WTC11 (cell line): ENCODE measurements around the gene HTR7. TPM values are rescaled to one million over a fixed set of nuclear protein-coding genes. Genes with fewer than 3 reads are reported as not detected.

Experiments
- ATAC-seq: fragments of 200-7000 bp; cut with Tn5 transposase; 2 replicates; pipeline ENCODE4 v1.10.0; 2021; ENCODE audit warnings: mild to moderate bottlenecking, moderate library complexity
- CTCF ChIA-PET: fragments of 300-600 bp; sonication (Branson Sonifier 250); formaldehyde crosslinking; loops from one replicate; lab custom pipeline; 2021; ENCODE audit warnings: antibody characterized with exemption; lab: Charles Lee
- POLR2A ChIA-PET: fragments of 350-600 bp; sonication (Branson Sonifier 250); formaldehyde crosslinking; loops from one replicate; lab custom pipeline; 2021; ENCODE audit warnings: antibody characterized with exemption; lab: Charles Lee
- DNase-seq: peaks from one replicate; pipeline ENCODE4 v3.0.0; 2021; ENCODE audit warnings: low spot score
- H3K27ac Mint-ChIP-seq: 2 replicates; pipeline ENCODE4 v1.8.0; 2021; ENCODE audit warnings: mixed read lengths
- H3K27me3 Mint-ChIP-seq: 2 replicates; pipeline ENCODE4 v1.8.0; 2021; ENCODE audit warnings: low read depth, mild to moderate bottlenecking, moderate library complexity, mixed read lengths
- H3K36me3 Mint-ChIP-seq: 2 replicates; pipeline ENCODE4 v1.8.0; 2021; ENCODE audit warnings: mixed read lengths
- H3K4me1 Mint-ChIP-seq: 2 replicates; pipeline ENCODE4 v1.8.0; 2022; ENCODE audit warnings: mixed read lengths
- H3K4me3 Mint-ChIP-seq: 2 replicates; pipeline ENCODE4 v1.8.0; 2021; ENCODE audit warnings: mild to moderate bottlenecking, moderate library complexity, mixed read lengths
- H3K9me3 Mint-ChIP-seq: 2 replicates; pipeline ENCODE4 v1.8.0; 2021; ENCODE audit warnings: mixed read lengths
- ATF1 ChIP-seq: sonication (generic); formaldehyde crosslinking; IDR thresholded peaks from 2 replicates; pipeline ENCODE4 v1.8.1; 2023; ENCODE audit warnings: mild to moderate bottlenecking, moderate library complexity, missing genetic modification reagents
- ATF3 ChIP-seq: sonication (generic); formaldehyde crosslinking; conservative IDR thresholded peaks from 2 replicates; pipeline ENCODE4 v1.8.1; 2022; ENCODE audit warnings: mild to moderate bottlenecking, missing genetic modification reagents
- CBFB ChIP-seq: sonication (generic); formaldehyde crosslinking; IDR thresholded peaks from 2 replicates; pipeline ENCODE4 v1.8.1; 2022; ENCODE audit warnings: mild to moderate bottlenecking, low read depth, missing genetic modification reagents
- CREM ChIP-seq: sonication (generic); formaldehyde crosslinking; IDR thresholded peaks from 2 replicates; pipeline ENCODE4 v1.8.1; 2022; ENCODE audit warnings: mild to moderate bottlenecking, missing genetic modification reagents, moderate library complexity
- ETV6 ChIP-seq: sonication (generic); formaldehyde crosslinking; IDR thresholded peaks from 2 replicates; pipeline ENCODE4 v1.8.1; 2022; ENCODE audit warnings: mild to moderate bottlenecking, missing genetic modification reagents
- GTF2I ChIP-seq: fragments of 250-450 bp; sonication (Bioruptor Pico); conservative IDR thresholded peaks from 2 replicates; pipeline ENCODE4 v1.4.0; 2021; ENCODE audit warnings: mild to moderate bottlenecking
- MYBL2 ChIP-seq: sonication (generic); formaldehyde crosslinking; IDR thresholded peaks from 2 replicates; pipeline ENCODE4 v1.8.1; 2023; ENCODE audit warnings: mild to moderate bottlenecking, moderate library complexity, missing genetic modification reagents
- NFE2L1 ChIP-seq: sonication (generic); formaldehyde crosslinking; IDR thresholded peaks from 2 replicates; pipeline ENCODE4 v1.8.1; 2023; ENCODE audit warnings: missing genetic modification reagents
- NR2C2 ChIP-seq: sonication (generic); formaldehyde crosslinking; IDR thresholded peaks from 2 replicates; pipeline ENCODE4 v1.8.0; 2022; ENCODE audit warnings: mild to moderate bottlenecking, missing genetic modification reagents
- PREB ChIP-seq: sonication (generic); formaldehyde crosslinking; IDR thresholded peaks from 2 replicates; pipeline ENCODE4 v1.8.1; 2022; ENCODE audit warnings: mild to moderate bottlenecking, missing genetic modification reagents, moderate library complexity, borderline replicate concordance
- PRRX2 ChIP-seq: fragments of 250-450 bp; sonication (Bioruptor Pico); IDR thresholded peaks from 2 replicates; pipeline ENCODE4 v1.8.0; 2021; ENCODE audit warnings: mild to moderate bottlenecking
- RORB ChIP-seq: fragments of 250-450 bp; sonication (Bioruptor Pico); IDR thresholded peaks from 2 replicates; pipeline ENCODE4 v1.9.0; 2021; ENCODE audit warnings: mild to moderate bottlenecking
- SP1 ChIP-seq: sonication (generic); formaldehyde crosslinking; conservative IDR thresholded peaks from 2 replicates; pipeline ENCODE4 v1.8.1; 2022; ENCODE audit warnings: missing genetic modification reagents
- TP53 ChIP-seq: sonication (generic); formaldehyde crosslinking; IDR thresholded peaks from 2 replicates; pipeline ENCODE4 v1.8.1; 2023; ENCODE audit warnings: mild to moderate bottlenecking, missing genetic modification reagents
- ZBTB43 ChIP-seq: sonication (generic); formaldehyde crosslinking; IDR thresholded peaks from 2 replicates; pipeline ENCODE4 v1.8.1; 2023; ENCODE audit warnings: mild to moderate bottlenecking, missing genetic modification reagents
- ZNF121 ChIP-seq: sonication (generic); formaldehyde crosslinking; IDR thresholded peaks from 2 replicates; pipeline ENCODE4 v1.8.0; 2023; ENCODE audit warnings: missing genetic modification reagents
- ZNF263 ChIP-seq: sonication (generic); formaldehyde crosslinking; IDR thresholded peaks from 2 replicates; pipeline ENCODE4 v1.8.1; 2022; ENCODE audit warnings: low read depth, mild to moderate bottlenecking, moderate library complexity, missing genetic modification reagents
- total RNA-seq: library from RNA; stranded (reverse); gene quantifications from 3 replicates; pipeline ENCODE4 v1.2.3, GENCODE V29; 2021
- TF ChIP-seq, protein P1 (sequence below): fragments of 250-450 bp; sonication (Bioruptor Pico); IDR thresholded peaks from 2 replicates; pipeline ENCODE4 v1.9.0; 2021; ENCODE audit warnings: mild to moderate bottlenecking
- TF ChIP-seq, protein P2 (sequence below): fragments of 250-450 bp; sonication (Bioruptor Pico); IDR thresholded peaks from 2 replicates; pipeline ENCODE4 v2.1.2; 2022; ENCODE audit warnings: mild to moderate bottlenecking, moderate library complexity
- TF ChIP-seq, protein P3 (sequence below): sonication (generic); formaldehyde crosslinking; IDR thresholded peaks from 2 replicates; pipeline ENCODE4 v1.8.1; 2022; ENCODE audit warnings: mild to moderate bottlenecking, moderate library complexity, missing genetic modification reagents
- TF ChIP-seq, protein P4 (sequence below): sonication (generic); formaldehyde crosslinking; IDR thresholded peaks from 2 replicates; pipeline ENCODE4 v1.8.1; 2023; ENCODE audit warnings: mild to moderate bottlenecking, missing genetic modification reagents, moderate library complexity
- TF ChIP-seq, protein P5 (sequence below): fragments of 200-600 bp; IDR thresholded peaks from 2 replicates; pipeline ENCODE4 v1.8.0; 2022; ENCODE audit warnings: antibody characterized with exemption
- TF ChIP-seq, protein P6 (sequence below): sonication (generic); formaldehyde crosslinking; conservative IDR thresholded peaks from 2 replicates; pipeline ENCODE4 v1.8.1; 2023; ENCODE audit warnings: mild to moderate bottlenecking, low read depth, missing genetic modification reagents, moderate library complexity
- TF ChIP-seq, protein P7 (sequence below): sonication (generic); formaldehyde crosslinking; IDR thresholded peaks from 2 replicates; pipeline ENCODE4 v1.8.0; 2022; ENCODE audit warnings: mild to moderate bottlenecking, missing genetic modification reagents
- TF ChIP-seq, protein P8 (sequence below): sonication (generic); formaldehyde crosslinking; IDR thresholded peaks from 2 replicates; pipeline ENCODE4 v1.8.0; 2022; ENCODE audit warnings: mild to moderate bottlenecking, missing genetic modification reagents

Gene HTR7
- total RNA-seq, 1 experiment from 2014 or later, result 11.2 TPM

- TF ChIP-seq CREM (0 out of 2 replicates have a peak, but pooled peaks have one; percentile 36), CBFB (CRISPR knock-in tag) (no peak), ETV6 (CRISPR knock-in tag) (no peak), NFE2L1 (CRISPR knock-in tag) (0 out of 2 replicates have a peak, but pooled peaks have one; percentile 21), ATF1 (CRISPR knock-in tag) (0 out of 2 replicates have a peak, but pooled peaks have one; percentile 27), ZBTB43 (CRISPR knock-in tag) (no peak), PRRX2 (CRISPR knock-in tag) (no peak)
- TF ChIP-seq, protein P1, sequence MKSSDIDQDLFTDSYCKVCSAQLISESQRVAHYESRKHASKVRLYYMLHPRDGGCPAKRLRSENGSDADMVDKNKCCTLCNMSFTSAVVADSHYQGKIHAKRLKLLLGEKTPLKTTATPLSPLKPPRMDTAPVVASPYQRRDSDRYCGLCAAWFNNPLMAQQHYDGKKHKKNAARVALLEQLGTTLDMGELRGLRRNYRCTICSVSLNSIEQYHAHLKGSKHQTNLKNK (CRISPR knock-in tag), result no peak
- TF ChIP-seq, protein P2, sequence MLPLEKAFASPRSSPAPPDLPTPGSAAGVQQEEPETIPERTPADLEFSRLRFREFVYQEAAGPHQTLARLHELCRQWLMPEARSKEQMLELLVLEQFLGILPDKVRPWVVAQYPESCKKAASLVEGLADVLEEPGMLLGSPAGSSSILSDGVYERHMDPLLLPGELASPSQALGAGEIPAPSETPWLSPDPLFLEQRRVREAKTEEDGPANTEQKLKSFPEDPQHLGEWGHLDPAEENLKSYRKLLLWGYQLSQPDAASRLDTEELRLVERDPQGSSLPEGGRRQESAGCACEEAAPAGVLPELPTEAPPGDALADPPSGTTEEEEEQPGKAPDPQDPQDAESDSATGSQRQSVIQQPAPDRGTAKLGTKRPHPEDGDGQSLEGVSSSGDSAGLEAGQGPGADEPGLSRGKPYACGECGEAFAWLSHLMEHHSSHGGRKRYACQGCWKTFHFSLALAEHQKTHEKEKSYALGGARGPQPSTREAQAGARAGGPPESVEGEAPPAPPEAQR, result no peak
- TF ChIP-seq, protein P3, sequence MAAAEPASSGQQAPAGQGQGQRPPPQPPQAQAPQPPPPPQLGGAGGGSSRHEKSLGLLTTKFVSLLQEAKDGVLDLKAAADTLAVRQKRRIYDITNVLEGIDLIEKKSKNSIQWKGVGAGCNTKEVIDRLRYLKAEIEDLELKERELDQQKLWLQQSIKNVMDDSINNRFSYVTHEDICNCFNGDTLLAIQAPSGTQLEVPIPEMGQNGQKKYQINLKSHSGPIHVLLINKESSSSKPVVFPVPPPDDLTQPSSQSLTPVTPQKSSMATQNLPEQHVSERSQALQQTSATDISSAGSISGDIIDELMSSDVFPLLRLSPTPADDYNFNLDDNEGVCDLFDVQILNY (CRISPR knock-in tag), result no peak; the same call in 1 of the 2 replicates
- TF ChIP-seq, protein P4, sequence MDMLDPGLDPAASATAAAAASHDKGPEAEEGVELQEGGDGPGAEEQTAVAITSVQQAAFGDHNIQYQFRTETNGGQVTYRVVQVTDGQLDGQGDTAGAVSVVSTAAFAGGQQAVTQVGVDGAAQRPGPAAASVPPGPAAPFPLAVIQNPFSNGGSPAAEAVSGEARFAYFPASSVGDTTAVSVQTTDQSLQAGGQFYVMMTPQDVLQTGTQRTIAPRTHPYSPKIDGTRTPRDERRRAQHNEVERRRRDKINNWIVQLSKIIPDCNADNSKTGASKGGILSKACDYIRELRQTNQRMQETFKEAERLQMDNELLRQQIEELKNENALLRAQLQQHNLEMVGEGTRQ (CRISPR knock-in tag), result no peak
- TF ChIP-seq, protein P5, sequence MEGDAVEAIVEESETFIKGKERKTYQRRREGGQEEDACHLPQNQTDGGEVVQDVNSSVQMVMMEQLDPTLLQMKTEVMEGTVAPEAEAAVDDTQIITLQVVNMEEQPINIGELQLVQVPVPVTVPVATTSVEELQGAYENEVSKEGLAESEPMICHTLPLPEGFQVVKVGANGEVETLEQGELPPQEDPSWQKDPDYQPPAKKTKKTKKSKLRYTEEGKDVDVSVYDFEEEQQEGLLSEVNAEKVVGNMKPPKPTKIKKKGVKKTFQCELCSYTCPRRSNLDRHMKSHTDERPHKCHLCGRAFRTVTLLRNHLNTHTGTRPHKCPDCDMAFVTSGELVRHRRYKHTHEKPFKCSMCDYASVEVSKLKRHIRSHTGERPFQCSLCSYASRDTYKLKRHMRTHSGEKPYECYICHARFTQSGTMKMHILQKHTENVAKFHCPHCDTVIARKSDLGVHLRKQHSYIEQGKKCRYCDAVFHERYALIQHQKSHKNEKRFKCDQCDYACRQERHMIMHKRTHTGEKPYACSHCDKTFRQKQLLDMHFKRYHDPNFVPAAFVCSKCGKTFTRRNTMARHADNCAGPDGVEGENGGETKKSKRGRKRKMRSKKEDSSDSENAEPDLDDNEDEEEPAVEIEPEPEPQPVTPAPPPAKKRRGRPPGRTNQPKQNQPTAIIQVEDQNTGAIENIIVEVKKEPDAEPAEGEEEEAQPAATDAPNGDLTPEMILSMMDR, result no peak
- TF ChIP-seq, all 79 proteins: peak for 6
These were observed 740 bp downstream of the HTR7 start (continued) for GRCh38 chr10:90856964-90857634.

- POLR2A ChIA-PET, result no interaction called here
- no peak for DNase-seq
- CTCF ChIA-PET, result interaction anchor here (1.0 to 2.2 kb wide), 6 partner anchors 15 to 111 kb away, joined by 3 to 8 read pairs (median 4); partner anchors contain the start of gene RPP30
- H3K4me1 Mint-ChIP-seq, result peaks cover 43% of the 10 kb centered on the region
- no peak for ATAC-seq
- peaks cover 19% of the 10 kb centered on the region for H3K9me3 Mint-ChIP-seq
- peaks cover 20% of the 10 kb centered on the region for H3K36me3 Mint-ChIP-seq
- H3K27ac Mint-ChIP-seq, result no peak overlapping the region
- peak overlapping the region; percentile 94 for H3K4me3 Mint-ChIP-seq
- peaks cover 51% of the 10 kb centered on the region for H3K27me3 Mint-ChIP-seq
- TF ChIP-seq GTF2I (CRISPR knock-in tag), result no peak
- TF ChIP-seq ZNF263, result no peak
- TF ChIP-seq, protein P6, sequence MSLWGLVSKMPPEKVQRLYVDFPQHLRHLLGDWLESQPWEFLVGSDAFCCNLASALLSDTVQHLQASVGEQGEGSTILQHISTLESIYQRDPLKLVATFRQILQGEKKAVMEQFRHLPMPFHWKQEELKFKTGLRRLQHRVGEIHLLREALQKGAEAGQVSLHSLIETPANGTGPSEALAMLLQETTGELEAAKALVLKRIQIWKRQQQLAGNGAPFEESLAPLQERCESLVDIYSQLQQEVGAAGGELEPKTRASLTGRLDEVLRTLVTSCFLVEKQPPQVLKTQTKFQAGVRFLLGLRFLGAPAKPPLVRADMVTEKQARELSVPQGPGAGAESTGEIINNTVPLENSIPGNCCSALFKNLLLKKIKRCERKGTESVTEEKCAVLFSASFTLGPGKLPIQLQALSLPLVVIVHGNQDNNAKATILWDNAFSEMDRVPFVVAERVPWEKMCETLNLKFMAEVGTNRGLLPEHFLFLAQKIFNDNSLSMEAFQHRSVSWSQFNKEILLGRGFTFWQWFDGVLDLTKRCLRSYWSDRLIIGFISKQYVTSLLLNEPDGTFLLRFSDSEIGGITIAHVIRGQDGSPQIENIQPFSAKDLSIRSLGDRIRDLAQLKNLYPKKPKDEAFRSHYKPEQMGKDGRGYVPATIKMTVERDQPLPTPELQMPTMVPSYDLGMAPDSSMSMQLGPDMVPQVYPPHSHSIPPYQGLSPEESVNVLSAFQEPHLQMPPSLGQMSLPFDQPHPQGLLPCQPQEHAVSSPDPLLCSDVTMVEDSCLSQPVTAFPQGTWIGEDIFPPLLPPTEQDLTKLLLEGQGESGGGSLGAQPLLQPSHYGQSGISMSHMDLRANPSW (CRISPR knock-in tag), result no peak
- TF ChIP-seq ATF3 (CRISPR knock-in tag), result no peak
- TF ChIP-seq PREB (CRISPR knock-in tag), result no peak
- no peak for TF ChIP-seq NR2C2 (CRISPR knock-in tag)
- TF ChIP-seq, protein P7, sequence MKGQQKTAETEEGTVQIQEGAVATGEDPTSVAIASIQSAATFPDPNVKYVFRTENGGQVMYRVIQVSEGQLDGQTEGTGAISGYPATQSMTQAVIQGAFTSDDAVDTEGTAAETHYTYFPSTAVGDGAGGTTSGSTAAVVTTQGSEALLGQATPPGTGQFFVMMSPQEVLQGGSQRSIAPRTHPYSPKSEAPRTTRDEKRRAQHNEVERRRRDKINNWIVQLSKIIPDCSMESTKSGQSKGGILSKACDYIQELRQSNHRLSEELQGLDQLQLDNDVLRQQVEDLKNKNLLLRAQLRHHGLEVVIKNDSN (CRISPR knock-in tag), result no peak
- no peak for TF ChIP-seq TP53
- TF ChIP-seq SP1 (CRISPR knock-in tag), result no peak
- no peak for TF ChIP-seq ZNF121
- no peak for TF ChIP-seq MYBL2 (CRISPR knock-in tag)
- TF ChIP-seq, protein P8, sequence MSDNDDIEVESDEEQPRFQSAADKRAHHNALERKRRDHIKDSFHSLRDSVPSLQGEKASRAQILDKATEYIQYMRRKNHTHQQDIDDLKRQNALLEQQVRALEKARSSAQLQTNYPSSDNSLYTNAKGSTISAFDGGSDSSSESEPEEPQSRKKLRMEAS (CRISPR knock-in tag), result no peak
- TF ChIP-seq RORB (CRISPR knock-in tag), result no peak
These were observed 1.6 kb downstream of the HTR7 start for GRCh38 chr10:90856261-90856660.
